Central memory CD8-positive, alpha-beta T cell (primary cell): ENCODE measurements around the gene CELSR1.

Source experiments
- ATAC-seq: fragments of 150-1000 bp; cut with Tn5 transposase; replicated peaks from 2 replicates; pipeline ENCODE4 v1.10.0; 2022; ENCODE audit warnings: mild to moderate bottlenecking, moderate FRiP score, moderate number of reproducible peaks; ENCODE audit not compliant: poor library complexity, severe bottlenecking; ENCODE audit errors: extremely low read depth
- DNase-seq, 2 donors: peaks; one replicate each; pipeline ENCODE4 v3.0.0; 2021; ENCODE audit warnings: low spot score in 2 of 2
- H3K27ac Mint-ChIP-seq: one replicate; pipeline ENCODE4 v1.8.0; 2022; ENCODE audit warnings: low read depth, mild to moderate bottlenecking, moderate library complexity, mixed read lengths
- H3K27me3 Mint-ChIP-seq: one replicate; pipeline ENCODE4 v1.8.0; 2022; ENCODE audit warnings: mixed read lengths
- H3K36me3 Mint-ChIP-seq: one replicate; pipeline ENCODE4 v1.8.0; 2022; ENCODE audit warnings: mild to moderate bottlenecking, moderate library complexity, mixed read lengths; ENCODE audit not compliant: insufficient read depth
- H3K4me1 Mint-ChIP-seq: one replicate; pipeline ENCODE4 v1.8.0; 2022; ENCODE audit warnings: mixed read lengths
- H3K4me3 Mint-ChIP-seq: one replicate; pipeline ENCODE4 v1.8.0; 2022; ENCODE audit warnings: mild to moderate bottlenecking, moderate library complexity, mixed read lengths
- H3K9me3 Mint-ChIP-seq: one replicate; pipeline ENCODE4 v1.8.0; 2022; ENCODE audit warnings: mixed read lengths

CELSR1 gene

GRCh38 chr22:46569848-46570695 is 32.7 kb upstream of the CELSR1 start:
- DNase-seq (no peak), ATAC-seq (no peak)
- Mint-ChIP-seq H3K4me3 (no peak overlapping the region), H3K27ac (no peak overlapping the region), H3K36me3 (no peaks in the 10 kb centered on the region), H3K9me3 (no peaks in the 10 kb centered on the region), H3K4me1 (peaks cover 4% of the 10 kb centered on the region), H3K27me3 (no peaks in the 10 kb centered on the region)

- Mint-ChIP-seq H3K4me1 (no peaks in the 10 kb centered on the region), H3K4me3 (no peak overlapping the region), H3K9me3 (no peaks in the 10 kb centered on the region), H3K27ac (peak overlapping the region; percentile 12), H3K36me3 (no peaks in the 10 kb centered on the region), H3K27me3 (no peaks in the 10 kb centered on the region)
- no peak for DNase-seq
- ATAC-seq: no peak
Measured at GRCh38 chr22:46569055-46569847, 31.8 kb upstream of the CELSR1 start.

GRCh38 chr22:46568102-46568809 is 30.8 kb upstream of the CELSR1 start:
- H3K4me3 Mint-ChIP-seq: no peak overlapping the region
- no peak for ATAC-seq
- H3K4me1 Mint-ChIP-seq: peaks cover 4% of the 10 kb centered on the region
- H3K36me3 Mint-ChIP-seq: no peaks in the 10 kb centered on the region
- H3K27me3 Mint-ChIP-seq: no peaks in the 10 kb centered on the region
- peak overlapping the region; percentile 12 for H3K27ac Mint-ChIP-seq
- DNase-seq: no peak
- no peaks in the 10 kb centered on the region for H3K9me3 Mint-ChIP-seq

GRCh38 chr22:46567471-46567870 is 30.1 kb upstream of the CELSR1 start:
- Mint-ChIP-seq H3K9me3 (no peaks in the 10 kb centered on the region), H3K27me3 (no peaks in the 10 kb centered on the region), H3K4me3 (no peak overlapping the region), H3K36me3 (no peaks in the 10 kb centered on the region), H3K27ac (peak overlapping the region; percentile 0), H3K4me1 (peaks cover 5% of the 10 kb centered on the region)
- ATAC-seq (no peak), DNase-seq (no peak)

- Mint-ChIP-seq H3K4me1 (peaks cover 10% of the 10 kb centered on the region), H3K4me3 (no peak overlapping the region), H3K27me3 (no peaks in the 10 kb centered on the region), H3K9me3 (no peaks in the 10 kb centered on the region), H3K36me3 (no peaks in the 10 kb centered on the region), H3K27ac (no peak overlapping the region)
- DNase-seq (no peak), ATAC-seq (no peak)
Measured at GRCh38 chr22:46564084-46564714, 26.8 kb upstream of the CELSR1 start.

GRCh38 chr22:46563381-46564083 is 26.1 kb upstream of the CELSR1 start:
- Mint-ChIP-seq H3K9me3 (no peaks in the 10 kb centered on the region), H3K27me3 (no peaks in the 10 kb centered on the region), H3K4me1 (peaks cover 10% of the 10 kb centered on the region), H3K36me3 (no peaks in the 10 kb centered on the region), H3K27ac (no peak overlapping the region), H3K4me3 (peak overlapping the region; percentile 9)
- ATAC-seq (peak; percentile 86), DNase-seq (peak; percentile 63 to 73)

GRCh38 chr22:46561435-46561905 is 24.1 kb upstream of the CELSR1 start:
- no peaks in the 10 kb centered on the region for H3K36me3 Mint-ChIP-seq
- DNase-seq: no peak
- no peak overlapping the region for H3K4me3 Mint-ChIP-seq
- H3K27ac Mint-ChIP-seq: peak overlapping the region; percentile 29
- no peaks in the 10 kb centered on the region for H3K27me3 Mint-ChIP-seq
- H3K9me3 Mint-ChIP-seq: peaks cover 6% of the 10 kb centered on the region
- ATAC-seq: no peak
- peaks cover 10% of the 10 kb centered on the region for H3K4me1 Mint-ChIP-seq

GRCh38 chr22:46560696-46561295 is 23.4 kb upstream of the CELSR1 start:
- Mint-ChIP-seq H3K9me3 (peaks cover 6% of the 10 kb centered on the region), H3K27ac (no peak overlapping the region), H3K36me3 (no peaks in the 10 kb centered on the region), H3K4me3 (no peak overlapping the region), H3K27me3 (no peaks in the 10 kb centered on the region), H3K4me1 (peaks cover 10% of the 10 kb centered on the region)
- DNase-seq (no peak), ATAC-seq (no peak)

GRCh38 chr22:46557736-46558480 is 20.5 kb upstream of the CELSR1 start:
- H3K4me1 Mint-ChIP-seq: peaks cover 5% of the 10 kb centered on the region

GRCh38 chr22:46556775-46557174 is 19.4 kb upstream of the CELSR1 start:
- peaks cover 9% of the 10 kb centered on the region for H3K27me3 Mint-ChIP-seq
- no peak for ATAC-seq
- H3K27ac Mint-ChIP-seq: no peak overlapping the region
- no peaks in the 10 kb centered on the region for H3K36me3 Mint-ChIP-seq
- peaks cover 5% of the 10 kb centered on the region for H3K4me1 Mint-ChIP-seq
- no peak for DNase-seq
- no peak overlapping the region for H3K4me3 Mint-ChIP-seq
- H3K9me3 Mint-ChIP-seq: peaks cover 6% of the 10 kb centered on the region

More at GRCh38 chr22:46557736-46558480, 20.5 kb upstream of the CELSR1 start:
- Mint-ChIP-seq H3K27me3 (no peaks in the 10 kb centered on the region), H3K4me3 (no peak overlapping the region), H3K9me3 (peaks cover 6% of the 10 kb centered on the region), H3K36me3 (no peaks in the 10 kb centered on the region), H3K27ac (no peak overlapping the region)
- DNase-seq (no peak), ATAC-seq (no peak)

- H3K9me3 Mint-ChIP-seq: peaks cover 6% of the 10 kb centered on the region
- ATAC-seq: no peak
- no peaks in the 10 kb centered on the region for H3K4me1 Mint-ChIP-seq
- no peaks in the 10 kb centered on the region for H3K36me3 Mint-ChIP-seq
- no peak overlapping the region for H3K27ac Mint-ChIP-seq
- no peak overlapping the region for H3K4me3 Mint-ChIP-seq
- H3K27me3 Mint-ChIP-seq: peaks cover 38% of the 10 kb centered on the region
- no peak for DNase-seq
Measured at GRCh38 chr22:46553189-46553588, 15.8 kb upstream of the CELSR1 start.
